GM06990 (cell line): Measurements from ENCODE around the gene ACER3.
"Not testable (repeated sequence)": the region's sequence is repeated elsewhere in the genome, so short reads cannot be mapped to it uniquely, and the experiment has no call there.

Experiments used
- DNase-seq: peaks from one replicate; pipeline ENCODE4 v3.0.0-alpha.2; 2011; ENCODE audit not compliant: insufficient read length; ENCODE audit errors: extremely low read depth
- H3K27me3 ChIP-seq: replicated peaks from 2 replicates; pipeline ENCODE4 v1.6.0; 2011; ENCODE audit warnings: low read length; ENCODE audit not compliant: control insufficient read depth, insufficient read depth
- H3K36me3 ChIP-seq: 2 replicates; pipeline ENCODE4 v1.5.1; 2011; ENCODE audit warnings: low read length; ENCODE audit not compliant: control insufficient read depth, insufficient read depth
- H3K4me3 ChIP-seq: replicated peaks from 2 replicates; pipeline ENCODE4 v1.5.1; 2011; ENCODE audit warnings: low read depth, mild to moderate bottlenecking, control low read depth, low read length
- CTCF ChIP-seq: IDR thresholded peaks from 2 replicates; pipeline ENCODE4 v1.5.1; 2011; ENCODE audit warnings: low read length, control low read depth, mild to moderate bottlenecking, inconsistent platforms; ENCODE audit not compliant: insufficient read depth, poor library complexity, severe bottlenecking

Gene ACER3

GRCh38 chr11:76850130-76850529 lies 10.6 kb upstream of the ACER3 start:
- Histone ChIP-seq H3K27me3 (no peaks in the 10 kb centered on the region), H3K36me3 (no peaks in the 10 kb centered on the region), H3K4me3 (no peak overlapping the region)
- no peak for DNase-seq
- no peak for TF ChIP-seq CTCF

GRCh38 chr11:76850815-76851214 lies 9.9 kb upstream of the ACER3 start:
- Histone ChIP-seq H3K27me3 (no peaks in the 10 kb centered on the region), H3K4me3 (no peak overlapping the region), H3K36me3 (no peaks in the 10 kb centered on the region)
- no peak for DNase-seq
- no peak for TF ChIP-seq CTCF

- Histone ChIP-seq H3K36me3 (no peaks in the 10 kb centered on the region), H3K27me3 (no peaks in the 10 kb centered on the region), H3K4me3 (no peak overlapping the region)
- DNase-seq = no peak
- no peak for TF ChIP-seq CTCF
Observed at GRCh38 chr11:76854709-76855108, 6.0 kb upstream of the ACER3 start.

- not testable (repeated sequence) for DNase-seq, H3K27me3 ChIP-seq
Observed at GRCh38 chr11:76855670-76856069, 5.0 kb upstream of the ACER3 start.

GRCh38 chr11:76856106-76856505 lies 4.6 kb upstream of the ACER3 start:
- Histone ChIP-seq H3K27me3 (no peaks in the 10 kb centered on the region), H3K4me3 (no peak overlapping the region), H3K36me3 (no peaks in the 10 kb centered on the region)
- no peak for TF ChIP-seq CTCF
- DNase-seq = no peak

More at GRCh38 chr11:76855670-76856069, 5.0 kb upstream of the ACER3 start:
- H3K36me3 ChIP-seq, H3K4me3 ChIP-seq: not testable (repeated sequence)

GRCh38 chr11:76856571-76856970 lies 4.1 kb upstream of the ACER3 start:
- no peak for TF ChIP-seq CTCF
- DNase-seq = no peak
- H3K4me3 ChIP-seq = no peak overlapping the region
- no peaks in the 10 kb centered on the region for H3K36me3 ChIP-seq
- no peaks in the 10 kb centered on the region for H3K27me3 ChIP-seq
